H7 (cell line): ENCODE measurements around the gene GASK1A. TPM values are rescaled to one million over a fixed set of nuclear protein-coding genes. Genes with fewer than 3 reads are reported as not detected.

ENCODE experiments used
- DNase-seq: peaks from one replicate; pipeline ENCODE4 v3.0.0; 2012
- H3K27me3 ChIP-seq: 2 replicates; pipeline ENCODE4 v1.6.0; 2011; ENCODE audit warnings: mild to moderate bottlenecking, low read length; ENCODE audit not compliant: control insufficient read depth, insufficient read depth
- H3K36me3 ChIP-seq: replicated peaks from 2 replicates; pipeline ENCODE4 v1.5.1; 2011; ENCODE audit warnings: low read length; ENCODE audit not compliant: control insufficient read depth, insufficient read depth
- H3K4me3 ChIP-seq: 2 replicates; pipeline ENCODE4 v1.5.1; 2011; ENCODE audit warnings: low read depth, mild to moderate bottlenecking, control low read depth, low read length, moderate library complexity; ENCODE audit not compliant: insufficient read depth
- total RNA-seq: library from RNA; depleted of rRNA; stranded (reverse); fragments of >200 nt; shearing (Covaris generic); gene quantifications from 2 replicates; pipeline ENCODE4 v1.2.3, GENCODE V29; 2014

GASK1A gene
- total RNA-seq, 1 experiment from 2014 or later = 4.5 TPM

DNA sequence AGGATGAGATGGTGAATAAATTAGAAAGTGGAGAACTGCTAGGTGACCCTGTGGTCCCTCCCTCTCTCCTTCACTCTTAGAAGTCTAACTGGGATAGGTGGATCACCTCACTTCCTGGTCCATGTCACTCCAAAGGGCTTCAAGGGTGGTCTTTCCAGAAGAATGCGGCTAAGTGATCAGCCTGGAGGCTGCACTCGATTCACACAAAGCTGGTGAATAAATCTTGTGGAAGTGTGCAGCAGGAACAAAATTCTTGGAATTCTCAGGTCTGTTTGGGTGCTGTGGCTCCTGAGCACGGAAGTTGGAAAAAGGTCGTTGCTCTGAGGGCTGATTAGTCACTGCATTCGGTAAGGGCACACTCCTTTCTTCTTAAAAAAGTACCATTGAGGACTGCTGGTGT lies 46.3 kb downstream of the GASK1A start:
- no peak for DNase-seq
- no peak overlapping the region for H3K4me3 ChIP-seq
- H3K27me3 ChIP-seq = no peaks in the 10 kb centered on the region
- no peaks in the 10 kb centered on the region for H3K36me3 ChIP-seq

DNA sequence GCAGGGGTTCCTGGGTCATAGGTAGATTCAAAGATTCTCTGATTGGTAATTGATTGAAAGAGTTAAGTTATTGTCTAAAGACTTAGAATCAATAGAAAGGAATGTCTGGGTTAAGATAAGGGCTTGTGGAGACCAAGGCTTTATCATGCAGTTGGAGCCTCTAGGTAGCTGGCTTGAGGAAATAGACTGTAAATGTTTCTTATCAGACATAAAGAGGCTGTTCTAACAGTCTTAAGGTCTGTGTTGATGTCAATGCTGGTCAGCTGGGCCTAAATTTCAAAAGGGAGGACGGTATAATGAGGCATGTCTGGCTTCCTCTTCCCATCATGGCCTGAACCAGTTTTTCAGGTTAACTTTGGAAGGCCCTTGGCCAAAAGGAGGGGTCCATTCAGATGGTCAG lies 48.9 kb downstream of the GASK1A start:
- Histone ChIP-seq H3K4me3 (no peak overlapping the region), H3K27me3 (no peaks in the 10 kb centered on the region), H3K36me3 (no peaks in the 10 kb centered on the region)
- DNase-seq = no peak

DNA sequence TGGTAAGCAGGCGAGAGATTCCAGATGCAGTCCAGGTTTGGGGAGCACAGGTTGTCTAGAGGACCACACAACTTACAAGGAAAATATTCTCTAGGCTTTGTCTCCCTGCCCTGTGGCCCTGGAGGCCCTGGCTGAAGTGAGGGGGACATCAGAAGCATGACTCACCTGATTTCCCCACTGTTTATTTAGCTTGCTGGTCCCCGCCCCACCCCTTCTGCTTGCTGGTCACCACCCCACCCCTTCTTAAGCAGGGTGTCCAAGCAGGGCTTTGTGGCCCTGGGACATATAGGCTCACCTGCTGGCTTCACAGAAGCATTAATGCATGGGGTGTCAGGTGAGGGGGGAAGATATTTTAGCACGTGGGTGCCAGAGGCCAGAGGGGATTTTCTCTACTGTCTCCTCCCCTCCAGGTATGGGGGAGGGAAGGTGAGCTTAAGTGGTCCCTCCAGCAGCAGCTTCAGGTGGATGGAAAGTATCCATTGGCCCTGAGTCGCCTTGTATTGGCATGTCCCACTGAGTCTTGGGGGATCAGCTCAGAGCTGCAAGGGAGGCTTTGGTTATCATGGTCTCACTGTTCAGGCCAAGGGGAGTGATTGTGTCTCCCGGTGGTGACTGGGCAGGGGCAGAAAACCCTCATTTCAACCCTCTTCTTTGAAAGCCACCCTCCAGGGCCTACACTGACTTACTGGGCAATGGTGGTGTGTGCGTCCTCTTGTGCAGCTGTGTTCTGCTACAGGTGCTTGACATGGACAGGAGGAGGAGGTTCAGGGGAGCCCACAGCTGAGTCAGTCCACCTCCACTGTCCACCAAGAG lies 49.8 kb downstream of the GASK1A start:
- no peaks in the 10 kb centered on the region for H3K27me3 ChIP-seq
- no peak for DNase-seq
- no peaks in the 10 kb centered on the region for H3K36me3 ChIP-seq
- H3K4me3 ChIP-seq = no peak overlapping the region

DNA sequence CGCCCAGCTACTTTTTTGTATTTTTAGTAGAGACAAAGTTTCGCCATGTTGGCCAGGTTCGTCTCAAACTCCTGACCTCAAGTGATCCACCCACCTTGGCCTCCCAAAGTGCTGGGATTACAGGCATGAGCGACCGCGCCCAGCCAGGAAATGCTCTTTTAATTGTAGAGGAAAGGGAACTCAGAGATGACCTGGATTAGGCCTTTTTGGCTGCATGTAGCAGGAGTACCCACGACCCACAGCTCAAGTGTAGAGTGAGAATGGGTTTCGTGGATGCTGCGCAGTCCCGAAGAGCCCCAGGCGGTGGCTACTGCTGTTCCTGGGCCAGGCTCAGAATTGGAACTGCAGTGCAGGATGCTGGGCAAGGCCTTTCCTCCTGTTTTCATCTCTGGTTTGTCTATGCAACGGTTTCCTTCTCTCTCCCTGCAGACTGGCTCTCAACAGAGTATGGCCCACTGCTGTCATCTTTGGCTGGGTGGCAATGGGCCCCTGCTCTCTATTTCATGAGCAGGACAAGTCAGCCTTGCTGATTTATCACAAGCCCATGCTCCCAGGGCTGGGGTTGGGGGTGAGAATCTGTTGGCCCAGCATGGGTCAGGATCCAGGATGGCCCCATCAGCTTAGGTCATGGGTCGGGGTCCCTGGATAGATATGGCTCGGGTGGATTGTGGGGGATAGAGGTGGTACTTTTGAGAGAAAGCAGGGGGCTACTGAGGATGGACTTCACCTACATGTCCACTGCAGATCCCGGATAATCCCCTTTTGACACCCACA lies 51.2 kb downstream of the GASK1A start:
- H3K27me3 ChIP-seq = no peaks in the 10 kb centered on the region
- H3K36me3 ChIP-seq = no peaks in the 10 kb centered on the region
- DNase-seq = no peak
- H3K4me3 ChIP-seq = no peak overlapping the region

DNA sequence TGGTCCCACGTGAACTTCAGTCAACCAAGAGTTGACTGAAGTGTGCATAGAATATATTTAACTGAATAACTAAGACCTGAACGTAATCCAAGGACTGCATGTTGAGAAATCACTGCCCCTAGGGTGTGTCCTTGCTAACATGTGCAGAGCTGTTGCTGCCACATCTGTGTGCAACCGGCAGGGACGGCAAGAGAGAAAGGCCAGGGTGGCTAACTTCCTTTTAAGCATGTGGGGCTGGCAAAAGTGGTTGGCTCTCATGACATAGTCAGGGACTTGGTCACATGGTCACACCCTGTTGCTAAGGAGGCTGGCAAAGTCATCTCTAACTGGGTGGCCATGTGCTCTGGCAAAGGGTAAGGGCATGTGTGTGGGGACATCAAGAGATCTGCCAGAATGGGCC lies 52.4 kb downstream of the GASK1A start:
- no peak for DNase-seq
- Histone ChIP-seq H3K4me3 (no peak overlapping the region), H3K36me3 (no peaks in the 10 kb centered on the region), H3K27me3 (no peaks in the 10 kb centered on the region)

DNA sequence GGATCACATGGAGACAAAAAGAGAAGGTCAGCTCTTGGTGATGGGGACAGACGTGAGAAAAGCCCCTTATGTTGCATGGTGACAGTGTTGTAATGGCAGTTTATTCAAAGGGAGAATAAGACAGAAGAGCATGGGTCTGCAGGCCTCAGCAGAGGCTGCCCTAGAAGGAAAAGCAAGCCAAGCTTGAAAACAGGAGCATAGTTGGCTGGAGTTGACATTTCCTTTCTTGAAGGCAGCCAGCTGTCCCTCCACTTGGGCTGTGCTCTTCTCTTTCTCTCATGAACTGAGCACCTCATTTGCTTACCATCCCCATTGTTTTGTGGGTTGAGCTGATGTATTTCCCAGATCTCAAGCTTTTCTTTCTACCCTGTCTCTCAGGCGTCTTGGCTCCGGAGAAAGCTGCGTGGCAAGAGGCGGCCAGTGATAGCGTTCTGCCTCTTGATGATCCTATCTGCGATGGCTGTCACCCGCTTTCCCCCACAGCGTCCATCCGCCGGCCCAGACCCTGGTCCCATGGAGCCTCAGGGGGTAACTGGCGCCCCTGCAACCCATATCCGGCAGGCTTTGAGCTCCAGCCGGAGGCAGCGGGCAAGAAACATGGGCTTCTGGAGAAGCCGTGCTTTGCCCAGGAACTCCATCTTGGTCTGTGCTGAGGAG lies 52.9 kb downstream of the GASK1A start:
- DNase-seq = no peak
- H3K4me3 ChIP-seq = no peak overlapping the region
- H3K27me3 ChIP-seq = no peaks in the 10 kb centered on the region
- H3K36me3 ChIP-seq = no peaks in the 10 kb centered on the region

DNA sequence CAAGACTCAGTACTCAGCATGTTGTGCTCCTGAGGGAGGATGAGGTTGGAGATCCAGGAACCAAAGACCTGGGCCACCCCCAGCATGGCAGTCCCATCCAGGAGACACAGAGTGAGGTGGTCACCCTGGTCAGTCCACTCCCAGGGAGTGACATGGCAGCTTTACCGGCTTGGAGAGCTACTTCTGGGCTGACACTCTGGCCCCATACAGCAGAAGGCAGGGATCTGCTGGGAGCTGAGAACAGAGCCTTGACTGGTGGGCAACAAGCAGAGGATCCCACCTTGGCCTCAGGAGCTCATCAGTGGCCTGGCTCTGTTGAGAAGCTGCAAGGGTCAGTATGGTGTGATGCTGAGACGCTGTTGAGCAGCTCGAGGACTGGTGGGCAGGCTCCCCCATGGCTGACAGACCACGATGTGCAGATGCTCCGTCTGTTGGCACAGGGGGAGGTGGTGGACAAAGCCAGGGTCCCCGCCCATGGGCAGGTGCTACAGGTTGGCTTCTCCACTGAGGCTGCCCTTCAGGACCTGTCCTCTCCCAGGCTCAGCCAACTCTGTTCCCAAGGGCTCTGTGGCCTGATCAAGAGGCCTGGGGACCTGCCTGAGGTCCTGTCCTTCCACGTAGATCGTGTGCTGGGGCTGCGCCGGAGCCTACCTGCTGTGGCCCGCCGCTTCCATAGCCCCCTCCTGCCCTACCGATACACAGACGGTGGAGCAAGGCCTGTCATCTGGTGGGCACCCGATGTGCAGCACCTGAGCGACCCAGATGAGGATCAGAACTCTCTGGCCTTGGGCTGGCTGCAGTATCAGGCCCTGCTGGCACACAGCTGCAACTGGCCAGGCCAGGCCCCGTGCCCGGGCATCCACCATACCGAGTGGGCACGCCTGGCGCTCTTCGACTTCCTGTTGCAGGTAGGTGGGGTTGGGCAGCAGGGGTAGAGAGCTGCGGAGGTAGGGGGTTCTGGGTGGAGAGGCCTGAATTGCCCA lies 53.8 kb downstream of the GASK1A start:
- Histone ChIP-seq H3K4me3 (no peak overlapping the region), H3K36me3 (no peaks in the 10 kb centered on the region), H3K27me3 (no peaks in the 10 kb centered on the region)
- no peak for DNase-seq

DNA sequence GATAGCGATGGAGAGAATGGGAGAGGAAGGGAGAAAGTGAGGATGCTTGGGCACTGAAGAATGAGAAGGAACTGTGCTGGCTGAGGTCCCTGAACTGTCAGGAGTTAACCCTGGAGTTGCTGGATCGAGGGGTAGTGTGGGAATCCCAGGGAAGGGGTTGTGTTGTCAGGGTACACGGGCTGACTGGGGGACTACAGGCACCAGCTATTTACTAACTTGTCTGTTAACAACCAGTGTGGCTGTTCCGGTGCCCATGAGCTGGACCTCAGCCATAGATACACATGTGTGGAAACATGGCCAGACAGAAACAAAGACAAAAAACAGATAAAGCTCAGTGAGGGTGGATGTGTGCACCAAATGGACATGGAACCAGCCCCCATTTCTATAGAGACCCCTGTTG lies 55.1 kb downstream of the GASK1A start:
- no peak overlapping the region for H3K4me3 ChIP-seq
- no peaks in the 10 kb centered on the region for H3K36me3 ChIP-seq
- no peaks in the 10 kb centered on the region for H3K27me3 ChIP-seq
- DNase-seq = no peak

DNA sequence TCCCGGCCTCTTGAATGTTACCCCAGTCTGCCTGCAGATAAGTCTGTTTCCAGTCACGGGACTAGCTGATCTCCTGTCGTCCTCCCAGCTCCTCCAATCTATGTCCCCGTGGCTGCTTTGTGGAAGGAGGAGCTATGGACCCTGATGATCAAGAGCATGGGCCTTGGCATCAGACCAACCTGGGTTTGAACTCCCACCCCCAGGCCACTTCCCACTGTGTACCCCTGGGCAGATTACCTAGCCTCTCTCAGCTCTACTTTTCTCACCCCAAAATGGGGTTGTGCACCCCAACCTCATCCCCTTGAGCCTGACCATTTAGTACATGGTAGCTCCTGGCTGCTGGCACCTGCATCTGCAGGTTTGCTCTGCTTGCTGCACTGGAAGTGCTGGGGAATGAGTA lies 55.8 kb downstream of the GASK1A start:
- Histone ChIP-seq H3K27me3 (no peaks in the 10 kb centered on the region), H3K4me3 (no peak overlapping the region), H3K36me3 (no peaks in the 10 kb centered on the region)
- no peak for DNase-seq

DNA sequence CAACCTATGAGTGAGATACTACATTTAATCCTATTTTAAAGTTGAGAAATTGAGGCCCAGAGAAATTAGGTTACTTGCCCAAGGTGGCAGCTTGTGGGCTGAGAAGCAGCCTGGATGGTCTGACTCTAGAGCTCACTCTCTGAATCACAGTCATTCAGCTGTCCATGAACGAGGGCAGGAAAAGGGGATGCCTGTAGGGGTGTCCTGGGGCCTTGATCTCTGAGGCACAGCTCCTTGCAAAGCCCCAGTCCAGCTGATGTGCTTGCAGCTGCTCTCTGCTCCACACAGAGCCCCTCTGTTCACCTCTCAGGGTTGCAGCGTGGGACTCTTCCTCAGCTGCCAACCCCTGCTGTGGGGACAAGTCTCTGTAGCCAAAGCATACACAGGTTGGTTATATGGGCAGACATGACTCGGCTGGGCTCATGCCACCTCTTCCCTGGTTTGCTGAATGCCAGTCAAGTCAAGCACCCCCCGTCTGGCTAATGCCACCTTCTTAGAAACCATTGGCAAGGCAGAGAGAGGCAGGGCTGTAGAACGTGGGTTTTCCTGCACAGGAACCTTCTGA lies 56.8 kb downstream of the GASK1A start:
- Histone ChIP-seq H3K27me3 (no peaks in the 10 kb centered on the region), H3K4me3 (no peak overlapping the region), H3K36me3 (no peaks in the 10 kb centered on the region)
- no peak for DNase-seq

DNA sequence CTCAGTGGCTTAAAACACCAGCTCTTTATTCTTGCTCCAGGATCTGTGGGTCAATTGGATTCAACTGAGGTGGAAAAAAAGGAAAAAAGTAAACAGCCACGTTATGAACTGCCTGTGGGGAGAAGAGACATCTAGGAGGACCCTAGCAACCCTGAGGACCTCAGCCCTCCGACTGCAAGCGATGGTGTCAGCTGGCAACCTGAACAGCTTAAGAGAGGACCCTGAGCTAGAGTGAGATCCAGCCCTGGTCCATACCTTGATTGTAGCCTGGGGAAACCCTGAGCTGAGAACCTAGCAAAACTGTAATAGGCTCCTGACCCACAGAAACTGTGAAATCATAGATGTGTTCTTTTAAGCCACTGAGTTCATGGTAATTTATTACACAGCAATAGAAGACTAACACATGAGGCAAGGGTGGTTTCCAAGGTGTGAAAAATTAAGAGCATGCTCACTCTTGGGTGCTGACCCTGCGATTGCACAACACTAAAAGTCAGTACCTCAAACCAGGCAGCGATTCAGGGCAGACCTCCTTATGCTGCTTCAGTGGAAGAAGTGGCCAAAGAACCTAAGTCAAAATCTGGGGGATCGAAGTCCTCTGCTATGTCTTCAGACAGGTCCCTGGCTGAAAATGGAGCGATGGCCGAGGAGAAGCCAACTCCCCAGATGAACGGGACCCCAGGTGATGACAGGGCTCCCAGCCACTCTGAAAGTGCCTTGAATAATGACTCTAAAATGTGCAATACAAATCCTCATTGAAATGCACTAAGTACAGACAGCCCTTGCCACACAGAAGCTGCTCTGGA lies 57.7 kb downstream of the GASK1A start:
- DNase-seq = no peak
- H3K27me3 ChIP-seq = no peaks in the 10 kb centered on the region
- H3K4me3 ChIP-seq = no peak overlapping the region
- no peaks in the 10 kb centered on the region for H3K36me3 ChIP-seq

DNA sequence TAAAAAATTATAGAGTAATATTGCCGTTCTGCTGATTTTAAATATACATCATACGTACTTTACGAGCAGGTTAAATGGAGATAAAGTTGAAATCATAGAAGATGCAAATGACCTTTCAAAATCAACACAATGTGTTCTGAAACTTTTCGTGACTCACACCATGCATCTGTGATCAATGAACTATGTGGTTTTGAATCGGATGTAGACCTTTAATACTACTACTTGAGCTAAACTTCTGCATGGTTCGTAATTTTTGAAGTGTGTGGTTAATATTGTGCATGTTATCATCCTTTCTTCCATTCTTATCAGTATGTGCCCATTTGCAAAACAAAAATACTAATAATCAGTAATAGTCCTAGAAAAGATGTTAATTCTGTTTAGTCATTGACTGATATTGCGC lies 58.9 kb downstream of the GASK1A start:
- H3K27me3 ChIP-seq = no peaks in the 10 kb centered on the region

DNA sequence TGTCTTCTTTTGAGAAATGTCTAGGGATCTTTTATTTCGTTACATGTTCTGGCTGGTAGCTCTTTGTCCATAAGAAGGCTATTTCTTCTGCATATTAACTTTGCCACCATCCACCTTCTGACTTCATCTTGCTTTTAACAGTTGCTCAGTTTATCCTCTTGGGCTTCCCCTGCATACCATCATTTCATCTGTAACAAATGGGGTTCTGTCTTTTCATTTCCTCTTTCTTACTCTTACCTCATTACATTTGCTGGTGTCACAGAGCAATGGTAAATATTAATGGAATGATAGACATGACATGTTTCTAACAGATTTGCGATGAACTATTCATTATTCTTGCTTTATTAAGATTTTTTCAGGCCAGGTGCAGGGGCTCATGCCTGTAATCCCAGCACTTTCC lies 62.4 kb downstream of the GASK1A start:
- no peak for DNase-seq
- Histone ChIP-seq H3K27me3 (no peaks in the 10 kb centered on the region), H3K4me3 (no peak overlapping the region), H3K36me3 (no peaks in the 10 kb centered on the region)

More for the DNA sequence above, 58.9 kb downstream of the GASK1A start:
- Histone ChIP-seq H3K4me3 (no peak overlapping the region), H3K36me3 (no peaks in the 10 kb centered on the region)
- DNase-seq = no peak
